GM18868 (cell line): Measurements from ENCODE around the gene TIAM1.
A peak's percentile ranks its signal among the peaks of the same experiment; 100 is the strongest.

Experiments
- ATAC-seq: cut with Tn5 transposase; IDR thresholded peaks from one replicate; pipeline ENCODE4 v1.9.1; 2021; ENCODE audit warnings: mild to moderate bottlenecking, moderate library complexity; ENCODE audit not compliant: unreplicated experiment

TIAM1 gene

DNA sequence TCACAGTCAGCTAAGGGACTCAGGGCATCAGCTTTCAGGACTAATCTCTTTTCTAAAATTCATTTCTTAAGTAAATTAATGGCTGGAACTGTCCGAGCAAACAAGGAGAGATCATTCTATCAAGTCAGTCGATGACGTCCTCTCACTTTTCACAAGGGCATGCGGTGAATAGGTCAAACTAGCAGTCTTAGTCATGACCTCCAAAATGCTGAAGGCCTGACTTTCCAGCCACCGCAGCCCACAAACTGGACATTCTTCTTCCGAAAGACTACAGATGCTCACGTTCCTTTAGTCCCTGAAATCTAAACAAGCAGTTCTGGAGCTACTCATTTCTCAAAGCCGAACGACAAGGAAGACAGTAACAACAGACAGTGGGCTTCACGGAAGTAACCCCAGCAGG, 127.9 kb downstream of the TIAM1 start:
- ATAC-seq, result no peak

DNA sequence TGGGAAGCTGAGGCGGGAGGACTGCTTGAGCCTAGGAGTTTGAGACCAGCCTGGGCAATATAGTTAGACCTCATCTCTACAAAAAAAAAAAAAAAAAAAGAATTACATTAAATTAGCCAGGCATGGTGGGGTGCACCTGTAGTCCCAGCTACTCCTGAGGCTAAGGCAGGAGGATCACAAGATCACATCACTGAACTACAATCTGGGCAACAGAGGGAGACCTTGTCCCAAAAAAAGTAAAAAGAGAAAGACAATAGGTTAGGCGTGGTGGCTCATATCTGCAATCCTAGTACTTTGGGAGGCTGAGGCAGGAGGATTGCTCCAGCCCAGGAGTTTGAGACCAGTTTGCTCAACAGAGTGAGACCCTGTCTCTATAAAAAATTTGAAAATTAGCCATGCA, 130.3 kb downstream of the TIAM1 start:
- no peak for ATAC-seq

DNA sequence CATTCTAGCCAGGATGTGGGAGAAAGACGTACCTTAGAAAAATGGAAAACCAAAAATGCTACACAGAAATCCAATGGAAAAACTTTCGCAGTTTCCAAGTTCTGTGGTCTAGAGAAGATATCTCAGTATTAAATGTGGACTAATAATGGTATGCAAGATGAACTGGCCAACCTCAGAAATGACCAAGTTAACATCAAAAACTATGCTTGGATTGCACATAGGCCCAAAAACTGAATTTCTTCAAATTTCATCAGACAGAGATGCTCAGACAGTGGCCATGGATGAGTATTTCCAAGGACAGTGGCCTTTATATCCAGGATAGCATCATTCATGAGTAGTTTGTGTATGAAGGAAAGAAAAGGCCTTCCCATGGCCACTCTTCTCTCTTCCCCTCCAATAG, 132.2 kb downstream of the TIAM1 start:
- no peak for ATAC-seq

DNA sequence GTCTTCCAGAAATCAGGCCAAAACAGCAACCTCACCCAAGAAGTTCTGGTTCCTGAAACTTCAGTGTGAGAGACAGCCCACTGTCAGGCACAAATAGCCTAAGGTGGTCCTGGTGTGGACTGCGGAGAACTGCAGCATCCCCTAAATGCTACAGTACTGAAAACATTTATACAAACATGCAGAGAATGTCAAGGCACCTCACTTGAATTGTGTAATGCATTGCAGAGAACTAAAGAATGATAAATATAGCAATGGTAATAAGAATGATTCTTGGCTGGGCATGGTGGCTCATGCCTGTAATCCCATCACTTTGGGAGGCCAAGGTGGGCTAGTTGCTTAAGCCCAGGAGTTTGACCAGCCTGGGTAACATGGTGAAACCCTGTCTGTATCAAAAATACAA, 138.6 kb downstream of the TIAM1 start:
- ATAC-seq, result no peak

DNA sequence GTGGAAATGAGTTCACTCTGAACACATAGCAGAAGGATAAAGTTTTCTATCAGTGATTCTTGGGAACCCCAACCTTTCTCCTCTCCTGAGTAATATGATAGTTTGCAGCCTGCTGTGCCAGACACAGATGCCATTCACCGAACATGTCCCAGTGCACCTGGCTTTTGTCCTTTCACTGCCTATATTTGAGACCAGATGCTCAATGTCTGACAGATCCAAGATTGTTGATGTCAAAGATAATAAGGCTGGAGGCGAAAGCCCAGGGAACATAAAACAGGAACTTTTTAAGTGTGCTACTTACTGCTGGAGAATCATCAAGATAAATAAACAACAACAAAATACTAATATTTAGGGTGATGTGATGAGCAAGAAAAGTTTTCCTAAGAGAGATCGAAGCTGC, 139.3 kb downstream of the TIAM1 start:
- no peak for ATAC-seq

DNA sequence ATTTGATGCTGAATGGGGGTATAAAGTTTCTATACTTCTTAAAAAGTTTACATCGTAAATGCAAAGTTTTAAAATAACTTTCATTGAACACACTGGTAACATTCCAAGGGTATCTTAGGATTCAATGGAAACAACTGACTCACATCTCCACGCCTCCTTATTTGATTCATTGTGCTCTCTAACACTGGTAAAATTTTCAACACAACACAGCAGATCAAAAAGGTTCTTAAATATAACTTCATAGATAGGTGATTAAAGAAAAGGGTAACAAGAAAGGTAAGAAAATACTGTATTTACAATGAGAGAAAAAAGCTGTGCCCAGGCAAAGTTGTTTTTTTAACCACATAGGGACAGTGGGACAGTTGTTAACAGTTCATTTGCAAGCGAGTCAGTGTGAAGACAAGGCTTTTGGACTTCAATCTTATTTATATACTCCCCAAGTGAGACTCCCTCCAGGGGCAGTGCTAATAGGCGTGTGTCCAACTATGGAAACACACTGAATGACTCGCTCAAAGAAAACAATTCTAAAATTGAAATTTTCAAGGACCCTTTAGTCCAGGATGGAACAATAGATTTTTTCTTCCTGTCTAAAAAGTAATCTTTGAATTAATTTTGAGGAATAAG, 140.5 kb downstream of the TIAM1 start:
- ATAC-seq, result no peak

DNA sequence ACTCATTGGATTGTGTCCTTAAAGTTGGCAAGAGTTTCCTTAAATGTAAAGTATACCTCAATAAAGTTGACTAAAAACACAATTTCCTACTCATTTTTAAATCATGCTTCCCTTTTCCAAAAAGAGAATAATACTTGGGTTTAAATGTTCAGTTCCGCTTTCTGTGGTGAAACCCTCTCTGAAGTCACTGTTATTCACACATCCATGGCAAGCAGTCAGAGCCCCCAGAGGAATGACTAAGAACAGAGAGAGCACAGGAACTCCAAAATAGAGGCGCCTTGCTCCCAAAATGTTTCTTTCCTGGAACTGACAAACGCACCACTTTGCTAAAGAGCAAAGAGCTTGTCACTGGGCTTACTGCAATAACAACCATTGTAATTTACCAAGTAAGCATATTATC, 142.5 kb downstream of the TIAM1 start:
- ATAC-seq, result peak; percentile 91

DNA sequence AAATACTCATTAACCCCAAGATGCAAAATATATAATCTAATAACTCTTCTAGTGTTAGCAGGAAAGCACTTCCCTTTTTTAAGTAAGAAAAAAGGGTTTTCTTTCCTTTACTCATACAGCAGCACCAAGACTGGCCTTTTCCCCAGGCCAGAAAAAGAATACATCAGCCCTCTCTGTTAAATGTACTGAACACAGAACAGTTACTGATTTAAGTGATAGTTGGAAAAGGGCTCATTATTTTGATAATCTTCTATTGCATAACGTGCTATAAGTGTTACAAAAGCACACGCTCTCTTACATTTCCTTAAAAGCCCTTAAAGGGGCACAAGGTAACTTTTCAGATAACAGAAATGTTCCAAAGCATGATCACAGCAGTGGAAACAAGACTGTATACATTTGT, 142.9 kb downstream of the TIAM1 start:
- peak; percentile 30 for ATAC-seq

DNA sequence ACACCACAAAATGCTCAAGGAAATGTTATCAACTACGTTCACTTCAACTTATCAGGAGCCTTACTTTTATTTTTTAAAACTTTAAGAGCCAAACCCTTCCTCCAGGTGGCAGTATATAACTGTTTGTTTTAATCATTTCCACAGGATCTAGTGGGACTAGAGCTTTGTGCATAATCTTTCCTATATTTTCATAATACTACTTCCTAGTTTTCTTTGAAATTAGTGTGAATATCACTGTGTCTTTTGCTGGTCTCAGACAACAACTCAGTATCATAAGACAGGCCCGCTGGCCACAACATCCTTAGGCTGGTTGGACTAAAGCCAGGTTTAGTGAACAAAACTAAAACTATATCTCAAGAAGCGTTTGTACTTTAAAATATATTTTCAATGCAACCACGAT, 145.5 kb downstream of the TIAM1 start:
- no peak for ATAC-seq

DNA sequence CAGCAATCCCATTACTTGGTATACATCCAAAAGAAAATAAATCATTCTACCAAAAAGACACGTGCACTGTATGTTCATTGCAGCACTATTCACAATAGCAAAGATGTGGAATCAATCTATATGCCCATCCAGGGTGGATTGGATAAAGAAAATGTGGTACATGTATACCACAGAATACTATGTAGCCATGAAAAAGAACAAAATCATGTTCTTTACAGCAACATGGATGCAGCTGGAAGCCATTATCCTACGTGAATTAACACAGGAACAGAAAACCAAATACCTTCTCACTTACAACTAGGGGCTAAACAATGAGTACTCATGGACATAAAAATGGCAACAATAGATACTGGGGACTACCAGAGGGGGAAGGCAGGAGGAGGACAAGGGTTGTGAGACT, 147.3 kb downstream of the TIAM1 start:
- ATAC-seq, result no peak

DNA sequence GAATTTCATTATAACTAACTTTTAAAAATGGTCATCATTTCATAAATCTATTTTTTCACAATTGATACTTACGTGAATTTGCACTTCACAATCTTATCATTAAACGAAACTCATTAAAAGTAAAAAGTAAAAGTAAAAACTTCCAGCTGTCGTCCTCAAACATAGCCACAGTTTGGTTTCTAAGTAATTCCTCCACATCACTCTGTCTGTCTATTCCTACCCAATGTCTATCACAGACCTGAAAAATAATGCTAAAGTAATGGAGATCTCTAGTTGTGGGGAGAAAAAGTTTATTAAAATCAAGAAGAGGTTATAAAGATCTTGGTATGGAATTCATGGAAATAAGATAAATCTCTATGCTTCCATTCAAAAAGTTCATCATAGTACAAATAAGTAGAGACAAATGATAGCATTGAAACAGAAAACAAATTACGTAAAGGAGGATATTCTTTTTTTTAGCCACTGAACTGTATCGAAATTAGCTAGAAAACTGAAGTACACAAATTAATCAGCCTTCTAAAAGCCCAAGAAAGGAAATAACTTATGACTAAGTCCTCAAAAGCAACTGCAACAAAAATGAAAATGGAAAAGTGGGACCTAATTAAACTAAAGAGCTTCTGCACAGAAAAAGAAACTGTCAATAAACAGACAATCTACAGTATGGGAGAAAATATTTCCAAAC, 148.6 kb downstream of the TIAM1 start:
- ATAC-seq, result peak; percentile 80

DNA sequence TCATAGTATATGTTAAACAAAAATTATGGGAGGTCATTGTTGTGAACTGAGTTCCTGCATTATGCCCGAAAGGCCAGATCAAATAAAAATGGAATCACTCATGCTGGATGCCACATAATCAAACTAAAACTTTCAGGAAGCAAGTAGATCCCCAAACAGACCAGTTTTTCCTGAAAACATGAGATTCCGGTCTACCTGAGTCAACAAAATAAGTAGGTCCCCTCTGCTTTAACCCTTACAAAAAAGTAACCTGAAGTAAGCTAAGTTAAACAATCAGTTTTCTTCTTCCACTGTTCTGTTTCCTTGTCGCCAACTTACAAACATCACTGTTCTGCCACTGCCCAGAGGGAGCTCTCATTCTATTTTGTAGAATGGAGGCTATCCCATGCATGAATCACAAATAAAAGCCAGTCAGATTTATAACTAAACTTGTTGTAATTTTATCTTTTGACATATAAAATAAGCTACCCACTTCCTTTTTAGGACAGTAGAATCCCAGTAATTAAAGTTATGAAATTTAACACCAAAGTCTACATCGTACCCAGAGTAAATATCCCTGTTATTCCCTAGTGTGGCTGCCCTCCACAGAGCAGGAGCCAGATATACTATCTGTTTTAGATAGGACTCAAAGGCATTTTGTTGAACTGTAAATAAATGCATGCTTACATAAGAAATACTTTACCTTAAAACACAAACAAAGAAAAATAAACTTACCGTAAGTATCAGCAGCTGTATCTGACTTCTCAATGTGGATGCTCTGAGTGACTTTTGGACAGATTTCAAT, 149.4 kb downstream of the TIAM1 start:
- no peak for ATAC-seq

DNA sequence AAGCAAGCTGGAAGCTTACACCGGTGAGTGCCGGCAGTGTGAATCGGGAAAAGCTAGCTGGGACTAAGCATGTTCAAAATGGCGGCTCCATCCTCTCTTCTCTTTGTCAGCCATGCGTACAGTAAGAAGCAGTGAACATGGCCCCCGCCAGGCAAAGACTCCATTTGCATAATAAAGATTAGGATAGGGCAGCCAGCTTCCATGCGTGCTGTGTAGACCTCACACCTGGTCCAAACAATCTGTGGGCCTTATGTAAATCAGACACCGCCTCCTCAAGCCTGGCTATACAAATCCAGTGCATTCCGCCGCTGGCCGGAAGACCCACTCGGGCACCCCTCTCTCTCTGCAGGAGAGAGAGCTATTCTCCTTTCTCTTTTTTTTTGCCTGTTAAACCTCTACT, 150.3 kb downstream of the TIAM1 start:
- no peak for ATAC-seq

DNA sequence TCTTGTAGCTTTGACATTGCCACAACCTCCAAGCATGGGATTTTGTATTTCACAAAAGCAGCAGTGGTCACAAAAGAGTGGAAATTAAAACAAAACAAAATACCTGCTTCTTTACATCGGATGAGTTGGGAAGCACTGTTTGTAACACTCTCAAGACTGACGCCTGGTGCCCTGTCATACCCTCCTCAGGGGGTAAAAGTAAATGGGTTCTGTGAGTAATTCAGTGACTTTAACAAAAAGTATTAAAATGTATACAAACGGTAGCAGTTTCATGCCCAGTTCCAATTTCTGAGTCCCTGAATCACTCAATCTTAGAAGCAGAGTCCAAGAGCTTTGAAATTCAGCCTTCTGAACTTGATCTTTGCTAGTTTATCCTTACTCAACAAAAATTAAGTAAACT, 152.5 kb downstream of the TIAM1 start:
- no peak for ATAC-seq

DNA sequence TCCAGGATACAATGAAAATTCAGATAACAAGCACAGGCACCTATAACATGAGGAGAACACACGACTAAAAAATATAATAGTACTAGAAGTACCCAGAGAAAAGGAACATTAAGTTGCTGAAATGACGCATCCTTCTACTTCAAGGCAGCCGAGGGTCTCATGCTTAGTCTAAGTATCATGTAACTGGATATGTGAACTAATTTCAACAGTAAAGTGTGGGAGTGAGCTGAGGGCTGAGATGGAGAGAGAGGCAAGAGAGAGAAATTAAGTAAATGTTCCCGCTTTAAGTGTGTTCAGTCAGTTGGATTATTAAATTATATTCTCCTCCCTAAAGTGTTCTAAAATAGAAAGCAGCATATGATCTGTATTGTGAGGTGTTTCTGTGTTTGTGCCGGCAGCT, 153.5 kb downstream of the TIAM1 start:
- no peak for ATAC-seq

DNA sequence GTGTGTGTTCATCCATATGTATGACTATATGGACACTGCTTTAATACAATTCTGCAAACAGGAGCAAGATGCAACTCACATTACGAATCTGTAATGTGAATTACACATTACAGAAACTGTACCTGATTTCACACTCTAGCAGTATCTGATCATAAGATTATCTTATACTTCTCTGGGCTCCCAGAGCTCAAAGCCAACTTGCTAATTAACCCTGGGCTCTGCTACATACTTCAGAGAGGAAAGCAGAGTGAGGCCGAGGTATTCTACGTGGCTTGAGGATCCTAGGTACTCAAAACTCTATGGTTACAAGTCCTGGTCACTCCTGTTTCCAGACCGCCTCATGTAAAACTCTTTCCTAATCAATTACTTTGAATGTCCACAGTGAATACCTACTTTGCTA, 156.6 kb downstream of the TIAM1 start:
- ATAC-seq, result no peak

DNA sequence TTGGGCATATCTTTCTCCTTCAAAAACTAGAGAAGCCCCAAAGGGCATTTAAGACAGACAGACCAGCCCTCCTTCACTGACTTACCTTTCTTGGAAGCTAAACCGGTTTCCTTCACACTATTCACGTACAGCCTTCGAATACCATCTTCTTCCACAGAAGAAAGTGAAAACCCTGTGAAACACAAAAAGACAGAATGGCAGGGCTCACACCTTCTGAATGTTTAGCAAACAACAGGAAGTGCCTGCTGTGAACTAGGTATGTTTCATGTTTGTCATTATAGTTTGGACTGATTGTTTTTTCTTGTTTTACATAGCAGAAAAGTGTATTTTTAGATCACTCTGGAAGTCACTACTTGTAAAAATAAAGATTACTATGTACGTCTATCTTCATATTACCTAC, 157.1 kb downstream of the TIAM1 start:
- no peak for ATAC-seq

DNA sequence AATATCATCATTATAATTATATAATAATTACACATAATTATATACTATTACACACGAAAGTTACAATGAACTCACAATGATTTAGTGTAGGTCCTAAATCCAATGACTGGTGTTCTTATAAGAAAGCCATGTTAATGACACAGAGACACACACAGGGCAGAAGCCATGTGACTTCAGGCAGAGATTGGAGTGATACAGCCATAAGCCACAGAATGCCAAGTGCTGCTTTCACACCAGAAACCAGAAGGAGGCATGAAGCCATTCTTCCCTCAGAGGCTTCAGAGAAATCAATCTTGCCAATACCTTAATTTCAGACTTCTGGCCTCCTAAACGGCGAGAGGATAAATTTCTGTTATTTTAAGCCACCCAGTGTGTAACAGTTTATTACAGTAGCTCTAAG, 158.4 kb downstream of the TIAM1 start:
- ATAC-seq, result no peak

DNA sequence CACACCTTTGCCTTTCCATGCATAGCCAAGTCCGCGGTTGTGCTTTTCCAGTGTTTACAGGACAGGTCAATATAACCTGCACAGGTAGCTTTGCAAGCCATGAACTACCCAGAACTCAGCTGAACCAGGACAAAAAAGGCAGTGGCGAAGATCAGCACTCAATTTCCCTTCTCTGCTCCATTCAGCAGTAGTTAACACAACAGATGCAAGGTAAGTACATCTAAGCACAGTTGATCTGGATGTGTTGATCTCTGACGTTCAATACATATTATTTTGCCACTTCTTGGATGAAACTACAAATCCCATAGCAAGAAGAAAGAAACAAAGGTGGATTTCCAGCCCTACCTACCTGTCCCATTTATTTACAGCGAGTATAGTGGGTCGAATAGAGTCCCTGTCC, 159.2 kb downstream of the TIAM1 start:
- ATAC-seq, result no peak

DNA sequence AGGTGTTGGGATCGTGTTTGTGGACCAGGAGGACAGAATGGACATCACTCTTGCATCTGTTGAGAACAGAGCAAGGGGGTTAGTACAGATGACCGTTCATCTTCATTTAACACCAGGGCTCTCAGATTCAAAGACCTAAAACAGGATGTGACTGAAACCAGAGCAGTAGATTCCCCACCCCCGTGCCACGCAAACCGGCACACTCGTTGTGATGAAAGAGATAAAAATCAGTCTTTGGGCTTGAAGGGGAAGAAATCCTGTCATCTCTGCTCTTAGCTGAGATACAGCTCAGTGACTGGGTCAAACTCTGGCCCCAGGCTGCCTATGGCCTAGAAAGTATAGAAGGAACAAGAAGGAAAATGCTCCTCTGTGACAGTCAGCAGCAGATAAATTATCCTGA, 159.6 kb downstream of the TIAM1 start:
- peak; percentile 69 for ATAC-seq

DNA sequence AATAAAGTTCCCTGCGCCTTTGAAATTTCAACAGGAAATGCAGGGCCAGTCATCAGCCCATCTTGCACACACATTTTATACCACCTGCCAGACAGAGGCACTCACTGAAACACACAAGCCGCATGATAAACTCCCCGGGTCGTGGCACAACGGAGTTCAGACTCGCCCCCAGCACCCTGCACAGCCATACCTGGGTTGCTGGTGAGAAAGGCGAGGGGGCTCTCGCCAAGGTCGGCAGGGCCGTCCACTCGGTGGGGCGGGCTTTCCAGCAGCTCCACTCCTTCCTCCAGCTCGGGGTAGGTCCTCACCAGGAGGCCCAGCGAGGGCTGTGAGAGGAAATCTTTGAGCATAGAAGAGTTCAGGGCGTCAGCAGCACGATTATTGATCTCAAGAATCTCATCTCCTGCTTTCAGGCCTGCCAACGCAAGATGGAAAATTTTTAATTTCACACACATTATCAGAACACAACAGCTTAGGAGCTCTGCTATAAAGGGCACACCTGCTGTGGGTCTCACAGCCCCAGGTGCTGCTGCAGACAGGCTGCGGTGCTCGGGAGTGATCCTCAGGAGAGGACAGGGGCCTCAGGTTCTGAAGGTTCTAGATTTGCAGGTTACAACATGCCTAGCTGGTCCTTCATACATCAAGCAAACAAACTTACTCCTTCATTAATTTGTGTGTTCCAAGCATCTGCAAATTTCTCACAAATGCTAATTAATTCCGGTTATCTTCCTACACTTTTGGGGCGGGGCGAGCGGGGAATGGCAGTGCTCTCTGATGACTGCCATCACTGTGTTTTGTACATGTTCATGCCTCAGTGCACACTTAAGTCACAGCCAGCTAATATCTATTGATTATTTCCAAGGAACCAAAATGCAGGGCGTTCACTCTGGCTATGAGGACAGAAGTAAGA, 161.6 kb downstream of the TIAM1 start:
- no peak for ATAC-seq
